ENCODE results near the gene INPP5E.

DNA sequence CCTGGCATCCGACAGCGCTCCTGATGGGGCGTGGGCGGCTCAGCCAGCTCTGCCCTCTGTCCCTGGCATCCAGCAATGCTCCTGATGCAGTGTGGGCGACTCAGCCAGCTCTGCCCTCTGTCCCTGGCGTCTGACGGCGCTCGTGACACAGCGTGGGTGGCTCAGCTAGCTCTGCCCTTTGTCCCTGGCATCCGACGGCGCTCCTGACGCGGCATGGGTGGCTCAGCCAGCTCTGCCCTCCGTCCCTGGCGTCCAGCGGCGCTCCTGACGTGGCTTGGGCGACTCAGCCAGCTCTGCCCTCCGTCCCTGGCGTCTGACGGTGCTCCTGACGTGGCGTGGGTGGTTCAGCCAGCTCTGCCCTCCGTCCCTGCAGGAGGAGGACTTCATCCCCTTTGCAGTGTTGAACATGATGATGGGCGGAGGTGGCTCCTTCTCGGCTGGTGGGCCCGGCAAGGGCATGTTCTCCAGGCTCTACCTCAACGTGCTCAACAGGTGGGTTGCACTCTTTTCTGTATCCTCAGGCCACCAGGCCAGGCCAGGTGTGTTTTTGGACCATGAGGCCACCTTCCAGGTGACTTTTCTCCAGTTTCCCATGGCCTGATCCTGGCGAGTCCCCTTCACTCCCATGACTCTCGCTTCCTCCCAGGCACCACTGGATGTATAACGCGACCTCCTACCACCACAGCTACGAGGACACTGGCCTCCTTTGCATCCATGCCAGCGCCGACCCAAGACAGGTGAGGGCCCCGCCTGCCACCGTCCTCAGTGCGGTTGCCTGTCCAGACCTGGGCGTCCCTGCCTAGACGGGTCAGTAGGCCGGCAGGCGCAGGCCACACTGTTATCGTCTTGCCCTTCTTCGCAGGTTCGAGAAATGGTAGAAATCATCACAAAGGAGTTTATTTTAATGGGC lies 21.2 kb downstream of the INPP5E start:
- TF ChIP-seq, protein P1, sequence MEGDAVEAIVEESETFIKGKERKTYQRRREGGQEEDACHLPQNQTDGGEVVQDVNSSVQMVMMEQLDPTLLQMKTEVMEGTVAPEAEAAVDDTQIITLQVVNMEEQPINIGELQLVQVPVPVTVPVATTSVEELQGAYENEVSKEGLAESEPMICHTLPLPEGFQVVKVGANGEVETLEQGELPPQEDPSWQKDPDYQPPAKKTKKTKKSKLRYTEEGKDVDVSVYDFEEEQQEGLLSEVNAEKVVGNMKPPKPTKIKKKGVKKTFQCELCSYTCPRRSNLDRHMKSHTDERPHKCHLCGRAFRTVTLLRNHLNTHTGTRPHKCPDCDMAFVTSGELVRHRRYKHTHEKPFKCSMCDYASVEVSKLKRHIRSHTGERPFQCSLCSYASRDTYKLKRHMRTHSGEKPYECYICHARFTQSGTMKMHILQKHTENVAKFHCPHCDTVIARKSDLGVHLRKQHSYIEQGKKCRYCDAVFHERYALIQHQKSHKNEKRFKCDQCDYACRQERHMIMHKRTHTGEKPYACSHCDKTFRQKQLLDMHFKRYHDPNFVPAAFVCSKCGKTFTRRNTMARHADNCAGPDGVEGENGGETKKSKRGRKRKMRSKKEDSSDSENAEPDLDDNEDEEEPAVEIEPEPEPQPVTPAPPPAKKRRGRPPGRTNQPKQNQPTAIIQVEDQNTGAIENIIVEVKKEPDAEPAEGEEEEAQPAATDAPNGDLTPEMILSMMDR (IDR thresholded peaks at IDR 0.05): no peak
- no peak for TF ChIP-seq POLR2A (IDR thresholded peaks at IDR 0.05)

All from uterus (tissue), 2 donors.